D721Med (cell line): ENCODE measurements around the gene DROSHA.

Experiments used
- DNase-seq: peaks from one replicate; pipeline ENCODE4 v3.0.0; 2011; ENCODE audit warnings: low spot score; ENCODE audit not compliant: insufficient read length
- FAIRE-seq: peaks from 2 replicates; lab custom pipeline; 2011; peaks lifted over from hg19 to GRCh38; lab: Jason Lieb, UNC
- CTCF ChIP-seq: IDR thresholded peaks from 2 replicates; pipeline ENCODE4 v1.5.1; 2012; ENCODE audit warnings: mild to moderate bottlenecking, control low read depth; ENCODE audit not compliant: insufficient read depth; ENCODE audit errors: missing control alignments

Gene DROSHA

GRCh38 chr5:31385774-31386537 lies 145.9 kb downstream of the DROSHA start:
- FAIRE-seq (no peak), DNase-seq (no peak)
- no peak for TF ChIP-seq CTCF

GRCh38 chr5:31383734-31384133 lies 148.2 kb downstream of the DROSHA start:
- DNase-seq (no peak), FAIRE-seq (no peak)
- no peak for TF ChIP-seq CTCF

GRCh38 chr5:31382051-31382878 lies 149.6 kb downstream of the DROSHA start:
- TF ChIP-seq CTCF: no peak
- FAIRE-seq (no peak), DNase-seq (no peak)

- FAIRE-seq: no peak
- no peak for TF ChIP-seq CTCF
- no peak for DNase-seq
Measured at GRCh38 chr5:31381299-31381698, 150.6 kb downstream of the DROSHA start.

GRCh38 chr5:31380049-31380448 lies 151.8 kb downstream of the DROSHA start:
- no peak for TF ChIP-seq CTCF
- no peak for FAIRE-seq
- DNase-seq: no peak

- FAIRE-seq (no peak), DNase-seq (no peak)
Measured at GRCh38 chr5:31378838-31379237, 153.1 kb downstream of the DROSHA start.

More at GRCh38 chr5:31378838-31379237, 153.1 kb downstream of the DROSHA start:
- no peak for TF ChIP-seq CTCF
